AG04450 (cell line): ENCODE data around the gene SMIM35. TPM values are rescaled to one million over a fixed set of nuclear protein-coding genes. Genes with fewer than 3 reads are reported as not detected.

Experiments used
- CTCF ChIA-PET: fragments of 300-600, 350-600 bp; formaldehyde crosslinking; extraction: SDS; loops from one replicate; lab custom pipeline; 2022; ENCODE audit warnings: antibody characterized with exemption, inconsistent platforms; lab: Charles Lee
- POLR2A ChIA-PET: fragments of 350-600 bp; formaldehyde crosslinking; extraction: SDS; loops from one replicate; lab custom pipeline; 2021; ENCODE audit warnings: antibody characterized with exemption, inconsistent platforms; lab: Yijun Ruan, JAX
- DNase-seq: peaks from one replicate; pipeline ENCODE4 v3.0.0-alpha.2; 2011; ENCODE audit warnings: low read depth, low spot score
- H3K27ac ChIP-seq: one replicate; pipeline ENCODE4 v1.5.1; 2012; ENCODE audit warnings: low read depth, low read length, control low read depth
- H3K27me3 ChIP-seq: one replicate; pipeline ENCODE4 v1.6.0; 2012; ENCODE audit warnings: low read length; ENCODE audit not compliant: control insufficient read depth, insufficient read depth
- H3K4me3 ChIP-seq: 2 replicates; pipeline ENCODE4 v1.5.1; 2011; ENCODE audit warnings: mild to moderate bottlenecking, low read depth, low read length, control low read depth
- H3K9me3 ChIP-seq: 2 replicates; pipeline ENCODE4 v1.5.1; 2012; ENCODE audit warnings: low read length; ENCODE audit not compliant: control insufficient read depth, insufficient read depth
- polyA plus RNA-seq: library from polyadenylated mRNA; depleted of rRNA; stranded (reverse); fragments of >200 nt; gene quantifications from 2 replicates; pipeline ENCODE4 v1.2.3, GENCODE V29; 2011
- TF ChIP-seq, protein P1 (sequence below): IDR thresholded peaks from 2 replicates; pipeline ENCODE4 v1.5.1; 2011; ENCODE audit warnings: low read depth, low read length, control low read depth, inconsistent platforms

The SMIM35 gene
- polyA plus RNA-seq, 1 experiment: not detected

GRCh38 chr11:118004543-118005223 is 82.1 kb downstream of the SMIM35 start:
- H3K9me3 ChIP-seq: no peaks in the 10 kb centered on the region
- H3K27ac ChIP-seq: no peak overlapping the region
- POLR2A ChIA-PET: no interaction called here
- TF ChIP-seq, protein P1, sequence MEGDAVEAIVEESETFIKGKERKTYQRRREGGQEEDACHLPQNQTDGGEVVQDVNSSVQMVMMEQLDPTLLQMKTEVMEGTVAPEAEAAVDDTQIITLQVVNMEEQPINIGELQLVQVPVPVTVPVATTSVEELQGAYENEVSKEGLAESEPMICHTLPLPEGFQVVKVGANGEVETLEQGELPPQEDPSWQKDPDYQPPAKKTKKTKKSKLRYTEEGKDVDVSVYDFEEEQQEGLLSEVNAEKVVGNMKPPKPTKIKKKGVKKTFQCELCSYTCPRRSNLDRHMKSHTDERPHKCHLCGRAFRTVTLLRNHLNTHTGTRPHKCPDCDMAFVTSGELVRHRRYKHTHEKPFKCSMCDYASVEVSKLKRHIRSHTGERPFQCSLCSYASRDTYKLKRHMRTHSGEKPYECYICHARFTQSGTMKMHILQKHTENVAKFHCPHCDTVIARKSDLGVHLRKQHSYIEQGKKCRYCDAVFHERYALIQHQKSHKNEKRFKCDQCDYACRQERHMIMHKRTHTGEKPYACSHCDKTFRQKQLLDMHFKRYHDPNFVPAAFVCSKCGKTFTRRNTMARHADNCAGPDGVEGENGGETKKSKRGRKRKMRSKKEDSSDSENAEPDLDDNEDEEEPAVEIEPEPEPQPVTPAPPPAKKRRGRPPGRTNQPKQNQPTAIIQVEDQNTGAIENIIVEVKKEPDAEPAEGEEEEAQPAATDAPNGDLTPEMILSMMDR: no peak
- H3K4me3 ChIP-seq: no peak overlapping the region
- DNase-seq: no peak
- peaks cover 3% of the 10 kb centered on the region for H3K27me3 ChIP-seq
- CTCF ChIA-PET: interaction anchor here (1.1 kb wide), 1 partner anchor 197 kb away, joined by 3 read pairs; no protein-coding TSS in a partner anchor

DNA sequence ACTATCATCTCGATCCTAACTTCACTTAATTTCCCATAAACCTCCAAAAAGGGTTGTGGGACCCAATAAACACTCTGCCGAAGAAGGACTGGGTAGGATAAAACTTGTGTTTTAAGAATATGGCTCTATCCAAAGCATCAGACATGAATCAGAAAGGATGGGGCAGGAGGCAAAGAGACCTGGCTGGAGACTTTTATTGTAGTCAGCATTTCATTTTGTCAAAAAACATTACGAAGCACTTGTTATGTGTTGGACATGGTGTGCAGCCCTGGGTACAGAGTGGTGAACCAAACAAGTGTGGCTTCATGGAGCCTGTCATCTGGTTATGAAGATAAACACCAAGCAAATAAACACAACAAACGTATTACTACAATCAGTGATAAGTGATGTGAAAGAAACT is 83.3 kb downstream of the SMIM35 start:
- ChIA-PET CTCF (no interaction called here), POLR2A (no interaction called here)
- Histone ChIP-seq H3K27ac (no peak overlapping the region), H3K9me3 (no peaks in the 10 kb centered on the region), H3K4me3 (no peak overlapping the region), H3K27me3 (peaks cover 3% of the 10 kb centered on the region)
- DNase-seq: no peak
- TF ChIP-seq, protein P1: no peak

DNA sequence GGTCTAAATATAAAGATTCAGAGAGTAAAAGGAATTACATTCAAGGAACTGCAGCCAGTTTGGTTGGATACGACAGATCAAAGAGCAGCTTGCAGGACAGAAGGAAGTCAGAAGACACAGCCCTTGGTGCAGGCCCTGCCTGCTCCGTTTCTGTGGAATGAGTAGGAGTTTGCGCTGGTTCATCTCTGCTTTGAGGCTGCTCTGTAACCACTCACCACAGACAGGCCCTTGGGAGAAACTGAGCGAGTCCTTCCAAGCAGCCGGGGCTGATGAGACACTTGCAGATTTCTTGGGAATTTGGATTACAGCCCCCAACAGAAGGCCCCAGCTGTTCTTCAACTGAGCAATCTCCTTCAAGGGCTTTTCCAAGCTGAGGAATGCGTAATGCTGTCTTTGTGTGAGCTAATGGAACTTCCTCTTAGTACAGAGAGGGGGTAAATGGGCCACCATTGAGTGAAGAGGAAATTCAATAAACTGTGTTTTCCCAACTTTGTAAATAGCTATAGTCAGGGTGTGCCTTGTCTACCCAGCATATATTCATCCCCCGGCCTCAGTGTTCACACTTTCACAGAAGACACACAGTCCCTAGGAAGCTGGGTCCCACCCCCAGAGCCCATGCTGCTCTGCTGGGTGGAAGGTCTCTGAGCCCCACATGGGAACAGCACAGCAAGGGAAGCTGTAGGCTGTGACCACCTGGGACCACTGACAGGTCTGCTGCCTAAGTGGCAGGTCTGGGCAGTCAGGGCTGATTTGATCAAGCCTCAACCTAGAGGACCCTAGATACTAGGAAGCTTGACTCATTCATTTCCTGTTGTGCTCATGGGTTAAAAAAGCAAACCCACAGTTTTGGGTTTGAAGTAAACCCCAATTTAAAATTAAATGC is 84.0 kb downstream of the SMIM35 start:
- CTCF ChIA-PET: no interaction called here
- DNase-seq: no peak
- TF ChIP-seq, protein P1: no peak

DNA sequence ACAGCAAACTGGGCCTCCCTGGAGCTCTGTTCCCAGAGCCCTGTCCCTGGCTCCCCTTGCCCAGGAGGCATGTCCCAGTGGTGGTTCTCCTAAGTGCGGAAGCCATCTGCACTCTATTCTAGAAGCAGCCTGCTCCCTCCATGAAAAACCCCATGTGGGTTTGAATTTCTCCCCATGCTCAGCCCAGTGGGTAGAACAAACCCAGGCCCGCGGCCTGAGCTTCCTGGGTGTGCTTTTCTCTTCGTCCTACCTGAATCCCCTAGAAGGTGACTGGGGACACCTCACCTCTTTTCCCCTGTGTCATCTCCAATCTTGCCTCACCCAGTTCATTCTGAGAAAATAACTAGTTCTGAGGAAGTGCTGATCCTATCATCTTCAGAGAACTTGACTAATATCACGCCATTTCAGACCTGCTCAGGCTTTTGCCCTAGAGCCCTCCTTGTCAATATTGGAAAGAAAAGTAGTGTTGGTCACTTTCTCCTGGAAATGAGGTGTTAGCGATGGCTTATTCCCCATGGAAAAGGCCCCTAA is 84.7 kb downstream of the SMIM35 start:
- no peak for DNase-seq
- Histone ChIP-seq H3K27ac (no peak overlapping the region), H3K9me3 (no peaks in the 10 kb centered on the region), H3K4me3 (no peak overlapping the region), H3K27me3 (peaks cover 3% of the 10 kb centered on the region)
- POLR2A ChIA-PET: no interaction called here
- TF ChIP-seq, protein P1: no peak
- CTCF ChIA-PET: no interaction called here

More for the DNA sequence above, 84.0 kb downstream of the SMIM35 start:
- Histone ChIP-seq H3K9me3 (no peaks in the 10 kb centered on the region), H3K27me3 (peaks cover 3% of the 10 kb centered on the region), H3K27ac (no peak overlapping the region), H3K4me3 (no peak overlapping the region)
- POLR2A ChIA-PET: no interaction called here
